ENCODE data around the gene OPCML.

DNA sequence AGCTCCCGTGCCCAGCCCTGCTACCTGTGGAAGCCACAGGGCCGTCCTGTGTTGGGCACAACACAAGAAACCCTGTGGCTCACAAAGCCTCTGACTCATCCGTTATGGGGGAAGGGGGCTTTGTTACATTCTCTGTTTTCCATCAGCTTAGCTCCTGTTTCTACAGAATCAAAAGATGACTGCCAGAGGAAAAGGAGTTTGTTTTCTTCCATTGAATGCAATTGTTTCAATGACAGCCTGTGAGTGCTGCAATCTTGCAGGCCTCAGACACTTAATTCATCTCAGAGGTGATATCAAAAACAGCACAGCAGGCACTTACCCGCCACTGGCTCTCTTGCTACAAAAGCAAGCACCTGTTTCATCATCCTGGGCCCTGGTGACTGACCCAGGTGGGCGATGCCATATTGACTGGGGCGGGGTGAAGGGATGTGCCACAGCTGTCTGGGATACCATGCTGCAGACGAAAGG is 194.3 kb downstream of the OPCML start:
- TF ChIP-seq POLR2A (IDR thresholded peaks at IDR 0.05; ENCODE audit: low read depth) (no peak), EP300 (IDR thresholded peaks at IDR 0.05) (no peak)
- TF ChIP-seq, protein P1, sequence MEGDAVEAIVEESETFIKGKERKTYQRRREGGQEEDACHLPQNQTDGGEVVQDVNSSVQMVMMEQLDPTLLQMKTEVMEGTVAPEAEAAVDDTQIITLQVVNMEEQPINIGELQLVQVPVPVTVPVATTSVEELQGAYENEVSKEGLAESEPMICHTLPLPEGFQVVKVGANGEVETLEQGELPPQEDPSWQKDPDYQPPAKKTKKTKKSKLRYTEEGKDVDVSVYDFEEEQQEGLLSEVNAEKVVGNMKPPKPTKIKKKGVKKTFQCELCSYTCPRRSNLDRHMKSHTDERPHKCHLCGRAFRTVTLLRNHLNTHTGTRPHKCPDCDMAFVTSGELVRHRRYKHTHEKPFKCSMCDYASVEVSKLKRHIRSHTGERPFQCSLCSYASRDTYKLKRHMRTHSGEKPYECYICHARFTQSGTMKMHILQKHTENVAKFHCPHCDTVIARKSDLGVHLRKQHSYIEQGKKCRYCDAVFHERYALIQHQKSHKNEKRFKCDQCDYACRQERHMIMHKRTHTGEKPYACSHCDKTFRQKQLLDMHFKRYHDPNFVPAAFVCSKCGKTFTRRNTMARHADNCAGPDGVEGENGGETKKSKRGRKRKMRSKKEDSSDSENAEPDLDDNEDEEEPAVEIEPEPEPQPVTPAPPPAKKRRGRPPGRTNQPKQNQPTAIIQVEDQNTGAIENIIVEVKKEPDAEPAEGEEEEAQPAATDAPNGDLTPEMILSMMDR (IDR thresholded peaks at IDR 0.05), result no peak

All from esophagus muscularis mucosa (tissue), 4 donors.